GM10248 (cell line): ENCODE results near the gene TMEM121.

Experiments
- CTCF ChIA-PET: fragments of 300-600 bp; sonication (Branson Sonifier 250); formaldehyde crosslinking; extraction: SDS; loops from one replicate; lab custom pipeline; 2021; ENCODE audit warnings: antibody characterized with exemption; lab: Yijun Ruan, JAX
- POLR2A ChIA-PET: fragments of 350-650 bp; sonication (Branson Sonifier 250); formaldehyde crosslinking; extraction: SDS; loops from one replicate; lab custom pipeline; 2020; ENCODE audit warnings: antibody characterized with exemption; lab: Yijun Ruan, JAX
- DNase-seq: peaks from one replicate; pipeline ENCODE4 v3.0.0; 2012; ENCODE audit errors: extremely low spot score
- TF ChIP-seq, protein P1 (sequence below): IDR thresholded peaks from 2 replicates; pipeline ENCODE4 v1.5.1; 2012; ENCODE audit warnings: mild to moderate bottlenecking, low read depth; ENCODE audit errors: extremely low read depth, missing control alignments, control extremely low read depth

Gene TMEM121

GRCh38 chr14:105498430-105499255 lies 27.7 kb upstream of the TMEM121 start:
- POLR2A ChIA-PET = no interaction called here
- CTCF ChIA-PET = interaction anchor here (1.8 kb wide), 1 partner anchor 919 kb away, joined by 4 read pairs; no protein-coding TSS in a partner anchor
- DNase-seq = no peak
- TF ChIP-seq, protein P1, sequence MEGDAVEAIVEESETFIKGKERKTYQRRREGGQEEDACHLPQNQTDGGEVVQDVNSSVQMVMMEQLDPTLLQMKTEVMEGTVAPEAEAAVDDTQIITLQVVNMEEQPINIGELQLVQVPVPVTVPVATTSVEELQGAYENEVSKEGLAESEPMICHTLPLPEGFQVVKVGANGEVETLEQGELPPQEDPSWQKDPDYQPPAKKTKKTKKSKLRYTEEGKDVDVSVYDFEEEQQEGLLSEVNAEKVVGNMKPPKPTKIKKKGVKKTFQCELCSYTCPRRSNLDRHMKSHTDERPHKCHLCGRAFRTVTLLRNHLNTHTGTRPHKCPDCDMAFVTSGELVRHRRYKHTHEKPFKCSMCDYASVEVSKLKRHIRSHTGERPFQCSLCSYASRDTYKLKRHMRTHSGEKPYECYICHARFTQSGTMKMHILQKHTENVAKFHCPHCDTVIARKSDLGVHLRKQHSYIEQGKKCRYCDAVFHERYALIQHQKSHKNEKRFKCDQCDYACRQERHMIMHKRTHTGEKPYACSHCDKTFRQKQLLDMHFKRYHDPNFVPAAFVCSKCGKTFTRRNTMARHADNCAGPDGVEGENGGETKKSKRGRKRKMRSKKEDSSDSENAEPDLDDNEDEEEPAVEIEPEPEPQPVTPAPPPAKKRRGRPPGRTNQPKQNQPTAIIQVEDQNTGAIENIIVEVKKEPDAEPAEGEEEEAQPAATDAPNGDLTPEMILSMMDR = no peak

DNA sequence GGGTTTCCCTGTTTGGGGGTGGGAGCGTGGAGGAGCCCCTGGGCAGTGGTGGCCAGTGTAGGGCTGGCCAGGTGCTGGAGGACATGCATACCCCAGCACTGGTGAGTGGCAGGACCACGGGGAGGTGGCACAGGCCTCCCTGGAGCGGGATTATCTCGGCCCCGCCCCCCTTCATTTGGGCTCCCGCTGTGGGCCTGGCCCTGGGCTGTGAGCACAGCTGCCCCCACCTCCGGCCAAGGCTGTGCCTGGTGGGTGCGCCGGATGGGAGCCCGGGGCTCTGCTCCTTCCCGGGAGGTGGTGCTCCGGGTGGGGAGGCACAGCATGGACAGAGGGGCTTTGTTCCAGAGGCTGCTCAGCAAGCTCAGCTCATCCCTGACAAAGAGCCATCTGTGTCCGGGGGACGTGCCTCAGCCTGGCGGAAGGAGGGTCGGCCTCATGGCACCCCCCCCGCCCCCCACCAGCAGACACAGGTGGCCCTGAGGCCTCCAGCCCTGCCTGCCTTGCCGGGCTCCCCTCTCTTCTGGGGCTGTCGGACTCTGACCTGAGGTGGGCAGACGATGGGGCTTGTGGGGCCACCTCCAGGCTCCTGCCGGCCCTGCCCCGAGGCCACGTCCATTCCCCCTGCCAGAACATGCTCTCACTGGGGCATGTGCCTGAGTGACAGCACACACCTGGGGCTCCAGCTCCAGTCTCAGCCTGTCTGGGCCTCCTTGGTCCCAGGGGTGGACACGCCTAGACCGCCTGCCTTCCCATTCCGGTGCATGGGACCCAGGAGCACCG lies 26.9 kb upstream of the TMEM121 start:
- DNase-seq = no peak
- ChIA-PET CTCF (interaction anchor here (1.2 kb wide), 1 partner anchor 29 kb away, joined by 3 read pairs; no protein-coding TSS in a partner anchor), POLR2A (no interaction called here)
- TF ChIP-seq, protein P1 = no peak

DNA sequence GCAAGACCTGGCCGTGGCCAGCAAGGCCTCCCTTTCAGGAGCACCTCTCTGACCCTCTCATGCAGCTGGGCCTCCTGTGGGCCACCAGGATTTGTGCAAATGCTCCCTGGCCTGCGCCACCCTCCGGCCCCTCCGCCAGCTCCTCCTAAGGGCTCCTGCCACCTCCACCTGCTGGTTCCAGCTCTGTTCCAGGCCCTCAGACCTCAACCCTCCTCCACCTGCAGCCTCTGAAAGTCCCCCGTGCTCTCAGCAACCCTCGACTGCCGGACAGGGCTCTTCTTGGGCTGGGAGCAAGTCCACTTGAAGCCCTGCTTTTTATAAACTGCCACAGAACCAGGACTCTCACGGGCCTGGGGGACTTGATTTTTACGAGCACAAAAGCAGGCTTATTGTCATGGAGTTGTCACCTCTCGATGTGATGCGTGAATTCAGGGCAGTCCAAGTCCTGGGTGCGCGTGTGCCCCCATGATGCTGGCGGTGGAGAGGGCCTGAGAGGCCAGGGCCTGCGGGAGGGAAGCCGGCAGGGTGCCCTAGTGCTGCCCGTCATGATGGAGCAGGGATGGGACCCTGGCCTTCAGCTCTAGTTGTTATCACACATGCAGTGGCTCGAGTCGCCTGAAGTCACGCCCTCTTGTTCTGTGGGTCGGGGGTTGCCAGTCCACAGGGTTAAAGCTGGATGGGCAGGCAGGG lies 26.2 kb upstream of the TMEM121 start:
- no peak for DNase-seq
- ChIA-PET POLR2A (no interaction called here), CTCF (interaction anchor here (1.1 to 1.4 kb wide), 4 partner anchors 10 to 922 kb away, joined by 3 to 4 read pairs (median 4); no protein-coding TSS in a partner anchor)
- TF ChIP-seq, protein P1 = no peak

DNA sequence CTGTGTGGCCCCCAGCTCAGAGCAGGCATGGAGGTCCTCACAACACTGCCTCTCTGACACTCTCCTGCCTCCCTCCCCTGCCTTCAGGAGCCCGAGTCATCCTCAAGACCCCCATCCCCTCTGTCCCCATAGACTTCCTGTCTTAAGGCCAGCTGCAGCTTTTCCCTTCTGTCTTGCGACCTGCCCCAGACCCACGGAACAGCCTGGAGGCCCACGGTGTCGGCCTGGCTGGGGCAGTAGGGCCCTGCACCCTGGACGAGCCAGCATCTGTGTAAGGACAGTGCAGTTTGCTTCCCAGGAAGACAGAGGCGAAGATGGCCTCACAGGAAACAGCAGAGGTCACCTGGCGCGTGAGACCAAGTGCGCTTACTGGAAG lies 25.7 kb upstream of the TMEM121 start:
- DNase-seq = no peak
- ChIA-PET CTCF (interaction anchor here (1.1 to 1.4 kb wide), 3 partner anchors 11 to 922 kb away, joined by 3 to 4 read pairs (median 4); no protein-coding TSS in a partner anchor), POLR2A (no interaction called here)
- TF ChIP-seq, protein P1 = no peak

- no peak for DNase-seq
- POLR2A ChIA-PET = no interaction called here
- CTCF ChIA-PET = interaction anchor here (0.9 to 1.4 kb wide), 4 partner anchors 12 to 921 kb away, joined by 3 to 4 read pairs (median 4); no protein-coding TSS in a partner anchor
- TF ChIP-seq, protein P1 = no peak
These were observed 24.7 kb upstream of the TMEM121 start for GRCh38 chr14:105501504-105502291.
